ENCODE measurements around the gene RSPO1.

RSPO1 gene

GRCh38 chr1:37564892-37565291 is 69.8 kb downstream of the RSPO1 start:
- no peak for DNase-seq (ENCODE audit: low read depth)

- no peak for DNase-seq (ENCODE audit: low read depth)
These were observed 71.7 kb downstream of the RSPO1 start for GRCh38 chr1:37562984-37563383.

Data from GM04503 (cell line).